Renal cortex interstitium (tissue), 11 donors: ENCODE measurements around the gene LANCL2. TPM values are rescaled to one million over a fixed set of nuclear protein-coding genes. Genes with fewer than 3 reads are reported as not detected.
A peak's percentile ranks its signal among the peaks of the same experiment; 100 is the strongest.
"Not testable (repeated sequence)": the region's sequence is repeated elsewhere in the genome, so short reads cannot be mapped to it uniquely, and the experiment has no call there.

Experiments used
- DNase-seq, 11 donors: peaks; one replicate each; pipeline ENCODE4 v3.0.0-alpha.2; 2013; ENCODE audit warnings: low read depth in 9 of 11, low spot score in 4 of 11; ENCODE audit errors: extremely low read depth in 1 of 11
- polyA plus RNA-seq, 3 donors: library from polyadenylated mRNA; unstranded; fragments of 120-200 nt; gene quantifications; one replicate each; pipeline ENCODE4 v1.2.1, GENCODE V29; 2013; ENCODE audit not compliant: insufficient read length in 3 of 3

LANCL2 gene
- polyA plus RNA-seq, 3 donors = 25.7 to 28.8 (median 26.9) TPM

GRCh38 chr7:55349121-55349520 is 16.0 kb upstream of the LANCL2 start:
- no peak for DNase-seq

- no peak for DNase-seq
Measured at GRCh38 chr7:55350281-55350680, 14.9 kb upstream of the LANCL2 start.

GRCh38 chr7:55351263-55351662 is 13.9 kb upstream of the LANCL2 start:
- no peak for DNase-seq

GRCh38 chr7:55352947-55353273 is 12.2 kb upstream of the LANCL2 start:
- DNase-seq = not testable (repeated sequence)

- DNase-seq = no peak
Measured at GRCh38 chr7:55360486-55360885, 4.7 kb upstream of the LANCL2 start.

- no peak for DNase-seq
Measured at GRCh38 chr7:55361560-55361959, 3.6 kb upstream of the LANCL2 start.

GRCh38 chr7:55362927-55363326 is 2.2 kb upstream of the LANCL2 start:
- no peak for DNase-seq

- DNase-seq = no peak
Measured at GRCh38 chr7:55363386-55364170, 1.6 kb upstream of the LANCL2 start.

GRCh38 chr7:55365675-55366460 is 731 bp downstream of the LANCL2 start:
- DNase-seq = peak; percentile 89 to 96 (median 95)

- peak in 4 of 11 donors; percentile 20 to 28 (median 28) for DNase-seq
Measured at GRCh38 chr7:55366461-55367070, 1.4 kb downstream of the LANCL2 start.

GRCh38 chr7:55367283-55367840 is 2.2 kb downstream of the LANCL2 start:
- DNase-seq = no peak

GRCh38 chr7:55369427-55370400 is 4.6 kb downstream of the LANCL2 start:
- DNase-seq = no peak

GRCh38 chr7:55374213-55374612 is 9.1 kb downstream of the LANCL2 start:
- no peak for DNase-seq

- DNase-seq = no peak
Measured at GRCh38 chr7:55375237-55375636, 10.1 kb downstream of the LANCL2 start.

- peak in 7 of 11 donors; percentile 22 to 52 (median 35) for DNase-seq
Measured at GRCh38 chr7:55377162-55377817, 12.2 kb downstream of the LANCL2 start.

GRCh38 chr7:55379285-55379684 is 14.1 kb downstream of the LANCL2 start:
- no peak for DNase-seq

GRCh38 chr7:55381189-55381588 is 16.1 kb downstream of the LANCL2 start:
- DNase-seq = no peak

- DNase-seq = no peak
Measured at GRCh38 chr7:55381696-55382095, 16.6 kb downstream of the LANCL2 start.
